Neural progenitor cell (in vitro differentiated cells): ENCODE measurements around the gene SEMA5B.
A peak's percentile ranks its signal among the peaks of the same experiment; 100 is the strongest.

ENCODE experiments used
- EZH2phosphoT487 ChIP-seq: fragments of 200-600 bp; sonication (generic); IDR thresholded peaks from 2 replicates; pipeline ENCODE4 v1.6.1; 2017; ENCODE audit warnings: antibody characterized with exemption
- TF ChIP-seq, protein P1 (sequence below): fragments of 200-600 bp; sonication (generic); IDR thresholded peaks from 2 replicates; pipeline ENCODE4 v1.5.1; 2017; ENCODE audit warnings: antibody characterized with exemption, mild to moderate bottlenecking

DNA sequence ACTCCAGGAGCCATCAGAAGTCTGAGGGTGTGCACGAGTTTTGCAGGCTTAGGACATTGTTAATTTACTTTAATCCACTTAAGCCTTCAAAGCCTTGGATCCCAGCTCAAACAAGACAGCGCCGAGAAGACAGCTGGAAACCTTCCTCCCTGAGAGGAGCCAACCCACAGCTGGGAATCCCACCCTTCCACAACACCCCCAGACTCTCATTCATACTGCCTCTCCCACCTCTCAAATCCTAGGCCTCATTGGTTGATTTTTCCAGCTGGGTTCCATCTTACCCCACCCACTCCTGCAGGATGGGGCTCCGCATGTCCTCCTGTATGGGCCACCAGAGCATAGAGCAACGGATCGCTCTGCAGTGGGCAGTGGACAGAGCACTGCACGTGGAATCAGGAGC is 80.4 kb downstream of the SEMA5B start:
- TF ChIP-seq, protein P1, sequence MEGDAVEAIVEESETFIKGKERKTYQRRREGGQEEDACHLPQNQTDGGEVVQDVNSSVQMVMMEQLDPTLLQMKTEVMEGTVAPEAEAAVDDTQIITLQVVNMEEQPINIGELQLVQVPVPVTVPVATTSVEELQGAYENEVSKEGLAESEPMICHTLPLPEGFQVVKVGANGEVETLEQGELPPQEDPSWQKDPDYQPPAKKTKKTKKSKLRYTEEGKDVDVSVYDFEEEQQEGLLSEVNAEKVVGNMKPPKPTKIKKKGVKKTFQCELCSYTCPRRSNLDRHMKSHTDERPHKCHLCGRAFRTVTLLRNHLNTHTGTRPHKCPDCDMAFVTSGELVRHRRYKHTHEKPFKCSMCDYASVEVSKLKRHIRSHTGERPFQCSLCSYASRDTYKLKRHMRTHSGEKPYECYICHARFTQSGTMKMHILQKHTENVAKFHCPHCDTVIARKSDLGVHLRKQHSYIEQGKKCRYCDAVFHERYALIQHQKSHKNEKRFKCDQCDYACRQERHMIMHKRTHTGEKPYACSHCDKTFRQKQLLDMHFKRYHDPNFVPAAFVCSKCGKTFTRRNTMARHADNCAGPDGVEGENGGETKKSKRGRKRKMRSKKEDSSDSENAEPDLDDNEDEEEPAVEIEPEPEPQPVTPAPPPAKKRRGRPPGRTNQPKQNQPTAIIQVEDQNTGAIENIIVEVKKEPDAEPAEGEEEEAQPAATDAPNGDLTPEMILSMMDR = no peak
- peak; percentile 36 for TF ChIP-seq EZH2phosphoT487
